WTC11 (cell line): Measurements from ENCODE around the gene EIF2S1. TPM values are rescaled to one million over a fixed set of nuclear protein-coding genes. Genes with fewer than 3 reads are reported as not detected.

Experiments
- ATAC-seq: fragments of 200-7000 bp; cut with Tn5 transposase; 2 replicates; pipeline ENCODE4 v1.10.0; 2021; ENCODE audit warnings: mild to moderate bottlenecking, moderate library complexity
- CTCF ChIA-PET: fragments of 300-600 bp; sonication (Branson Sonifier 250); formaldehyde crosslinking; loops from one replicate; lab custom pipeline; 2021; ENCODE audit warnings: antibody characterized with exemption; lab: Charles Lee
- POLR2A ChIA-PET: fragments of 350-600 bp; sonication (Branson Sonifier 250); formaldehyde crosslinking; loops from one replicate; lab custom pipeline; 2021; ENCODE audit warnings: antibody characterized with exemption; lab: Charles Lee
- DNase-seq: peaks from one replicate; pipeline ENCODE4 v3.0.0; 2021; ENCODE audit warnings: low spot score
- H3K27ac Mint-ChIP-seq: 2 replicates; pipeline ENCODE4 v1.8.0; 2021; ENCODE audit warnings: mixed read lengths
- H3K27me3 Mint-ChIP-seq: 2 replicates; pipeline ENCODE4 v1.8.0; 2021; ENCODE audit warnings: low read depth, mild to moderate bottlenecking, moderate library complexity, mixed read lengths
- H3K36me3 Mint-ChIP-seq: 2 replicates; pipeline ENCODE4 v1.8.0; 2021; ENCODE audit warnings: mixed read lengths
- H3K4me1 Mint-ChIP-seq: 2 replicates; pipeline ENCODE4 v1.8.0; 2022; ENCODE audit warnings: mixed read lengths
- H3K4me3 Mint-ChIP-seq: 2 replicates; pipeline ENCODE4 v1.8.0; 2021; ENCODE audit warnings: mild to moderate bottlenecking, moderate library complexity, mixed read lengths
- H3K9me3 Mint-ChIP-seq: 2 replicates; pipeline ENCODE4 v1.8.0; 2021; ENCODE audit warnings: mixed read lengths
- CBFB ChIP-seq: sonication (generic); formaldehyde crosslinking; IDR thresholded peaks from 2 replicates; pipeline ENCODE4 v1.8.1; 2022; ENCODE audit warnings: mild to moderate bottlenecking, low read depth, missing genetic modification reagents
- EMX1 ChIP-seq: fragments of 250-450 bp; sonication (Bioruptor Pico); IDR thresholded peaks from 2 replicates; pipeline ENCODE4 v1.8.0; 2021; ENCODE audit warnings: mild to moderate bottlenecking
- ESRRA ChIP-seq: sonication (generic); formaldehyde crosslinking; IDR thresholded peaks from 2 replicates; pipeline ENCODE4 v1.8.1; 2022; ENCODE audit warnings: mild to moderate bottlenecking, missing genetic modification reagents, borderline replicate concordance
- FOXJ3 ChIP-seq: sonication (generic); formaldehyde crosslinking; IDR thresholded peaks from 2 replicates; pipeline ENCODE4 v1.9.0; 2021; ENCODE audit warnings: missing genetic modification reagents, mild to moderate bottlenecking, borderline replicate concordance
- FOXP1 ChIP-seq: sonication (generic); formaldehyde crosslinking; IDR thresholded peaks from 2 replicates; pipeline ENCODE4 v1.8.0; 2022; ENCODE audit warnings: missing genetic modification reagents, mild to moderate bottlenecking, moderate library complexity, borderline replicate concordance
- JAZF1 ChIP-seq: fragments of 250-450 bp; sonication (Bioruptor Pico); IDR thresholded peaks from 2 replicates; pipeline ENCODE4 v1.9.0; 2021; ENCODE audit warnings: moderate library complexity, mild to moderate bottlenecking, inconsistent platforms
- NFE2L1 ChIP-seq: sonication (generic); formaldehyde crosslinking; IDR thresholded peaks from 2 replicates; pipeline ENCODE4 v1.8.1; 2023; ENCODE audit warnings: missing genetic modification reagents
- OVOL2 ChIP-seq: fragments of 250-450 bp; sonication (Bioruptor Pico); IDR thresholded peaks from 2 replicates; pipeline ENCODE4 v1.9.0; 2021; ENCODE audit warnings: mild to moderate bottlenecking, borderline replicate concordance
- RELA ChIP-seq: sonication (generic); formaldehyde crosslinking; IDR thresholded peaks from 2 replicates; pipeline ENCODE4 v1.8.1; 2022; ENCODE audit warnings: missing genetic modification reagents, mild to moderate bottlenecking, borderline replicate concordance
- SMAD3 ChIP-seq: sonication (generic); formaldehyde crosslinking; IDR thresholded peaks from 2 replicates; pipeline ENCODE4 v1.8.0; 2022; ENCODE audit warnings: missing genetic modification reagents, mild to moderate bottlenecking, borderline replicate concordance
- SMAD4 ChIP-seq: sonication (generic); formaldehyde crosslinking; IDR thresholded peaks from 2 replicates; pipeline ENCODE4 v1.8.0; 2022; ENCODE audit warnings: mild to moderate bottlenecking, missing genetic modification reagents
- SOX15 ChIP-seq: fragments of 250-450 bp; sonication (Bioruptor Pico); IDR thresholded peaks from 2 replicates; pipeline ENCODE4 v1.9.0; 2021; ENCODE audit warnings: mild to moderate bottlenecking
- SP1 ChIP-seq: sonication (generic); formaldehyde crosslinking; conservative IDR thresholded peaks from 2 replicates; pipeline ENCODE4 v1.8.1; 2022; ENCODE audit warnings: missing genetic modification reagents
- ZNF263 ChIP-seq: sonication (generic); formaldehyde crosslinking; IDR thresholded peaks from 2 replicates; pipeline ENCODE4 v1.8.1; 2022; ENCODE audit warnings: low read depth, mild to moderate bottlenecking, moderate library complexity, missing genetic modification reagents
- ZNF396 ChIP-seq: fragments of 250-450 bp; sonication (Bioruptor Pico); IDR thresholded peaks from 2 replicates; pipeline ENCODE4 v1.8.0; 2021; ENCODE audit warnings: mild to moderate bottlenecking, moderate library complexity, borderline replicate concordance
- ZNF671 ChIP-seq: fragments of 250-450 bp; sonication (Bioruptor Pico); IDR thresholded peaks from 2 replicates; pipeline ENCODE4 v1.8.0; 2021; ENCODE audit warnings: mild to moderate bottlenecking
- total RNA-seq: library from RNA; stranded (reverse); gene quantifications from 3 replicates; pipeline ENCODE4 v1.2.3, GENCODE V29; 2021
- TF ChIP-seq, protein P1 (sequence below): fragments of 250-450 bp; sonication (Bioruptor Pico); conservative IDR thresholded peaks from 2 replicates; pipeline ENCODE4 v1.9.0; 2021; ENCODE audit warnings: mild to moderate bottlenecking
- TF ChIP-seq, protein P2 (sequence below): sonication (generic); formaldehyde crosslinking; conservative IDR thresholded peaks from 2 replicates; pipeline ENCODE4 v1.8.1; 2022; ENCODE audit warnings: mild to moderate bottlenecking, missing genetic modification reagents
- TF ChIP-seq, protein P3 (sequence below): sonication (generic); formaldehyde crosslinking; IDR thresholded peaks from 2 replicates; pipeline ENCODE4 v1.8.1; 2022; ENCODE audit warnings: low read depth, missing genetic modification reagents, borderline replicate concordance
- TF ChIP-seq, protein P4 (sequence below): fragments of 250-450 bp; sonication (Bioruptor Pico); IDR thresholded peaks from 2 replicates; pipeline ENCODE4 v1.9.0; 2021; ENCODE audit warnings: moderate library complexity, mild to moderate bottlenecking, inconsistent platforms, borderline replicate concordance
- TF ChIP-seq, protein P5 (sequence below): sonication (generic); formaldehyde crosslinking; IDR thresholded peaks from 2 replicates; pipeline ENCODE4 v1.8.1; 2023; ENCODE audit warnings: mild to moderate bottlenecking, moderate library complexity, missing genetic modification reagents

The EIF2S1 gene
- total RNA-seq, 1 experiment from 2014 or later: 137 TPM

DNA sequence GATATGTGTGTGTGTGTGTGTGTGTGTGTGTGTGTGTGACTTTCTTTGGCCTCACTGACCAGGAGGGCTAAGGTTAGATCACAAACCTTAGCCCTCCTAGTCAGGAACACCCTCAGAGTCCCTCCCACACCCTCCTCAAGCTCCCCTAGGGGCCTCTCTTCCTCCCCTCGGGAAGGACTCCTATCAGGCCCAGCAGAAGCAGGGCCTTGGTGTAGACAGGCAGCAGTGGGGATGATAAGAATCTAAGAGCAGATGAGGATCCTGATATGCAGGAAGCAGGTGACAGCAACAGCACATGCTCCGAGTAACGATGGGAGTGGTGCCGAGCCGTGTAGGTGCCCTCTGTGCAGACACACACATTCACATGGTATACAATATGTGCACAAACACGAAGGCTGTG lies 31.1 kb downstream of the EIF2S1 start:
- Mint-ChIP-seq H3K4me1 (no peaks in the 10 kb centered on the region; the same call in 1 of the 2 replicates), H3K27me3 (no peaks in the 10 kb centered on the region), H3K27ac (no peak overlapping the region), H3K4me3 (no peak overlapping the region), H3K9me3 (no peaks in the 10 kb centered on the region), H3K36me3 (no peaks in the 10 kb centered on the region)
- CTCF ChIA-PET: interaction anchor here (2.4 to 2.6 kb wide), 2 partner anchors 36 to 313 kb away, joined by 8 to 9 read pairs; no protein-coding TSS in a partner anchor
- DNase-seq: no peak
- ATAC-seq: no peak
- TF ChIP-seq EMX1 (CRISPR knock-in tag) (no peak), OVOL2 (no peak), ZNF671 (no peak), NFE2L1 (no peak), SOX15 (CRISPR knock-in tag) (no peak), ESRRA (CRISPR knock-in tag) (no peak), RELA (CRISPR knock-in tag) (no peak), ZNF263 (CRISPR knock-in tag) (no peak), SMAD3 (CRISPR knock-in tag) (no peak), ZNF396 (CRISPR knock-in tag) (no peak), FOXP1 (CRISPR knock-in tag) (no peak), SMAD4 (CRISPR knock-in tag) (no peak), FOXJ3 (CRISPR knock-in tag) (no peak), JAZF1 (no peak), SP1 (no peak)
- TF ChIP-seq, protein P1, sequence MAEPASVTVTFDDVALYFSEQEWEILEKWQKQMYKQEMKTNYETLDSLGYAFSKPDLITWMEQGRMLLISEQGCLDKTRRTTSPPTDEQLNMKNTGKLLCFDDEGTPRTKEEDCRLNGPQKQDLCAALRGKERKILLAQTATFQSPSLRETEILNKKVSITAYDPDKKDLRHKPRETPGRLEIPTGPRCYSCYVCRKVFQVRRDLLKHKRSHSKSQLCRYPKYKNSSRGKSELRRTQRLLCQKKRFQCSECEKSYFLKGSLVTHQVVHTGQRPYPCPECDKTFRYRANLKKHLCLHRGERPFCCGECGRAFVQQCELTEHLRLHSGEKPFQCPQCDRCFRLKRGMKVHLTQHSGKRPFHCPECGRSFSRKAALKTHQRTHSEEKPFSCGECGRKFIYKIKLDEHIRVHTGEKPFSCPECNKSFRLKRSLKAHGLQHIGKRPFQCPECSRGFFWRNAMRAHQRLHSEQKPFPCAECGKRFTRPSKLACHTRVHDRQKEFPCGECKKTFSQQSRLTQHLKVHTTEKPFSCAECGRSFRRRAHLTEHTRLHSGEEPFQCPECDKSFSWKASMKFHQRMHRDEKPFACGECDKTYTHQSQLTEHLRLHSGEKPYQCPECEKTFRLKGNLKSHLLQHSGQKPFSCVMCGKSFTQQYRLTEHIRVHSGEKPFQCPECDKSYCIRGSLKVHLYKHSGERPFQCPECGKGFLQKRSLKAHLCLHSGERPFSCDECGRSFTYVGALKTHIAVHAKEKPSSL (CRISPR knock-in tag): no peak
- TF ChIP-seq, protein P2, sequence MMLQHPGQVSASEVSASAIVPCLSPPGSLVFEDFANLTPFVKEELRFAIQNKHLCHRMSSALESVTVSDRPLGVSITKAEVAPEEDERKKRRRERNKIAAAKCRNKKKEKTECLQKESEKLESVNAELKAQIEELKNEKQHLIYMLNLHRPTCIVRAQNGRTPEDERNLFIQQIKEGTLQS: no peak
- TF ChIP-seq, protein P3, sequence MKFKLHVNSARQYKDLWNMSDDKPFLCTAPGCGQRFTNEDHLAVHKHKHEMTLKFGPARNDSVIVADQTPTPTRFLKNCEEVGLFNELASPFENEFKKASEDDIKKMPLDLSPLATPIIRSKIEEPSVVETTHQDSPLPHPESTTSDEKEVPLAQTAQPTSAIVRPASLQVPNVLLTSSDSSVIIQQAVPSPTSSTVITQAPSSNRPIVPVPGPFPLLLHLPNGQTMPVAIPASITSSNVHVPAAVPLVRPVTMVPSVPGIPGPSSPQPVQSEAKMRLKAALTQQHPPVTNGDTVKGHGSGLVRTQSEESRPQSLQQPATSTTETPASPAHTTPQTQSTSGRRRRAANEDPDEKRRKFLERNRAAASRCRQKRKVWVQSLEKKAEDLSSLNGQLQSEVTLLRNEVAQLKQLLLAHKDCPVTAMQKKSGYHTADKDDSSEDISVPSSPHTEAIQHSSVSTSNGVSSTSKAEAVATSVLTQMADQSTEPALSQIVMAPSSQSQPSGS (CRISPR knock-in tag): no peak
- TF ChIP-seq, protein P4, sequence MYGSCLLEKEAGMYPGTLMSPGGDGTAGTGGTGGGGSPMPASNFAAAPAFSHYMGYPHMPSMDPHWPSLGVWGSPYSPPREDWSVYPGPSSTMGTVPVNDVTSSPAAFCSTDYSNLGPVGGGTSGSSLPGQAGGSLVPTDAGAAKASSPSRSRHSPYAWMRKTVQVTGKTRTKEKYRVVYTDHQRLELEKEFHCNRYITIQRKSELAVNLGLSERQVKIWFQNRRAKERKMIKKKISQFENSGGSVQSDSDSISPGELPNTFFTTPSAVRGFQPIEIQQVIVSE (CRISPR knock-in tag): no peak
- TF ChIP-seq, protein P5, sequence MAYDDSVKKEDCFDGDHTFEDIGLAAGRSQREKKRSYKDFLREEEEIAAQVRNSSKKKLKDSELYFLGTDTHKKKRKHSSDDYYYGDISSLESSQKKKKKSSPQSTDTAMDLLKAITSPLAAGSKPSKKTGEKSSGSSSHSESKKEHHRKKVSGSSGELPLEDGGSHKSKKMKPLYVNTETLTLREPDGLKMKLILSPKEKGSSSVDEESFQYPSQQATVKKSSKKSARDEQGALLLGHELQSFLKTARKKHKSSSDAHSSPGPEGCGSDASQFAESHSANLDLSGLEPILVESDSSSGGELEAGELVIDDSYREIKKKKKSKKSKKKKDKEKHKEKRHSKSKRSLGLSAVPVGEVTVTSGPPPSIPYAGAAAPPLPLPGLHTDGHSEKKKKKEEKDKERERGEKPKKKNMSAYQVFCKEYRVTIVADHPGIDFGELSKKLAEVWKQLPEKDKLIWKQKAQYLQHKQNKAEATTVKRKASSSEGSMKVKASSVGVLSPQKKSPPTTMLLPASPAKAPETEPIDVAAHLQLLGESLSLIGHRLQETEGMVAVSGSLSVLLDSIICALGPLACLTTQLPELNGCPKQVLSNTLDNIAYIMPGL (CRISPR knock-in tag): no peak
- POLR2A ChIA-PET: no interaction called here

DNA sequence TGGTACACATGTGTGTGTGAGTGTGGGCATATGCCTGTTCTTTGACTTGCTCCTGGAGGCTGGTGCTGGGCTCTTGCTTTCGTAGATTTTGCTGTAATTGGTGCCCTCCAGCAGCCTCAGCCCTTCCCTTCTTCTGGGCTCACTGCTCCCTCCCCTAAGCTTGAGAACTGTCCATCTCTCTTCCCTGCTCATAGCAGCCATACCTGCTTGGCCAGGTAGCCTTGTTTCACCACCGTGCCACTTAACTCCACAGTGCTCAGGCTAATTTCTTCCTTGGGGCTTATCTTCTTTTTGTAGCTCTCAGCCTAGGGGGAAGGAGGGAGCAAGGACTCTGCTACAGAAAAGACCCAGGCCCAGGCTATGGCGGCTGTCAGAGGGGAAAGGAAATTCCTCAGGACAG lies 32.0 kb downstream of the EIF2S1 start:
- H3K4me3 Mint-ChIP-seq: no peak overlapping the region
- POLR2A ChIA-PET: no interaction called here
- H3K27ac Mint-ChIP-seq: 0 out of 2 replicates have a peak overlapping the region, but pooled peaks have one; percentile 21
- H3K4me1 Mint-ChIP-seq: peaks cover 6% of the 10 kb centered on the region
- DNase-seq (no peak), ATAC-seq (no peak)
- TF ChIP-seq SMAD3 (CRISPR knock-in tag): no peak
- TF ChIP-seq SOX15 (CRISPR knock-in tag): no peak
- TF ChIP-seq CBFB (CRISPR knock-in tag): no peak
- CTCF ChIA-PET: interaction anchor here (1.1 to 2.6 kb wide), 2 partner anchors 33 to 35 kb away, joined by 3 to 9 read pairs; partner anchors contain the start of gene ATP6V1D
- H3K36me3 Mint-ChIP-seq: no peaks in the 10 kb centered on the region
- no peaks in the 10 kb centered on the region for H3K27me3 Mint-ChIP-seq
- no peaks in the 10 kb centered on the region for H3K9me3 Mint-ChIP-seq
